Panc1 (cell line): ENCODE data around the gene GDI1. TPM values are rescaled to one million over a fixed set of nuclear protein-coding genes. Genes with fewer than 3 reads are reported as not detected.

Source experiments
- ATAC-seq: fragments of 200-7000 bp; cut with Tn5 transposase; 2 replicates; pipeline ENCODE4 v1.9.1; 2020; ENCODE audit warnings: mild to moderate bottlenecking, moderate library complexity
- BruUV-seq: library from RNA; stranded (reverse); fragments of 400-500 nt; replicated peaks from 2 replicates; lab custom pipeline; 2021; lab: Mats Ljungman, UMichigan
- CTCF ChIA-PET: fragments of 300-600 bp; sonication (Branson Sonifier 250); formaldehyde crosslinking; loops from one replicate; lab custom pipeline; 2022; ENCODE audit warnings: antibody characterized with exemption; lab: Charles Lee
- POLR2A ChIA-PET: fragments of 300-600 bp; sonication (Branson Sonifier 250); formaldehyde crosslinking; loops from one replicate; lab custom pipeline; 2022; ENCODE audit warnings: antibody characterized with exemption; lab: Charles Lee
- DNase-seq: peaks from one replicate; pipeline ENCODE4 v3.0.0-alpha.2; 2010; ENCODE audit warnings: low read depth, low spot score
- H3K27ac ChIP-seq: 2 replicates; pipeline ENCODE4 v1.5.1; 2011; ENCODE audit warnings: mild to moderate bottlenecking, low read length, inconsistent platforms
- H3K27me3 ChIP-seq: fragments of 200-500 bp; sonication (Bioruptor generic); 2 replicates; pipeline ENCODE4 v1.6.0; 2014; ENCODE audit warnings: low read length, inconsistent platforms; ENCODE audit not compliant: control insufficient read depth, insufficient read depth
- H3K36me3 ChIP-seq: fragments of 200-500 bp; sonication (Bioruptor generic); 2 replicates; pipeline ENCODE4 v1.5.1; 2014; ENCODE audit warnings: inconsistent platforms, mild to moderate bottlenecking, low read length, moderate library complexity; ENCODE audit not compliant: control insufficient read depth, insufficient read depth
- H3K4me1 ChIP-seq: 2 replicates; pipeline ENCODE4 v1.5.1; 2011; ENCODE audit warnings: inconsistent platforms, mild to moderate bottlenecking, low read length, moderate library complexity; ENCODE audit not compliant: control insufficient read depth, insufficient read depth
- H3K4me3 ChIP-seq, 2 experiments: 2 replicates each; pipeline ENCODE4 v1.5.1; 2011 to 2012; ENCODE audit warnings: low read depth in 2 of 2, low read length in 2 of 2, mild to moderate bottlenecking in 2 of 2, inconsistent platforms in 1 of 2, moderate library complexity in 1 of 2
- H3K9me3 ChIP-seq: fragments of 200-500 bp; sonication (Bioruptor generic); 2 replicates; pipeline ENCODE4 v1.5.1; 2014; ENCODE audit warnings: low read depth, mild to moderate bottlenecking, inconsistent platforms, low read length, moderate library complexity; ENCODE audit not compliant: control insufficient read depth, insufficient read depth
- CTCF ChIP-seq: fragments of 450-650 bp; IDR thresholded peaks from 2 replicates; pipeline ENCODE4 v1.5.1; 2017; ENCODE audit warnings: mild to moderate bottlenecking
- POLR2AphosphoS5 ChIP-seq: IDR thresholded peaks from 2 replicates; pipeline ENCODE4 v1.6.1; 2012; ENCODE audit warnings: mild to moderate bottlenecking, low read depth, low read length, moderate library complexity
- REST ChIP-seq, 2 experiments: IDR thresholded peaks; 2 replicates each; pipeline ENCODE4 v1.6.1; 2011 to 2012; ENCODE audit warnings: low read depth in 2 of 2, control low read depth in 1 of 2, low read length in 1 of 2, mild to moderate bottlenecking in 1 of 2, moderate library complexity in 1 of 2; ENCODE audit not compliant: insufficient read depth in 1 of 2
- SIN3A ChIP-seq: IDR thresholded peaks from 2 replicates; pipeline ENCODE4 v1.6.1; 2012; ENCODE audit warnings: low read depth, mild to moderate bottlenecking, low read length, moderate library complexity, borderline replicate concordance; ENCODE audit not compliant: insufficient read depth
- TCF7L2 ChIP-seq: IDR thresholded peaks from 2 replicates; pipeline ENCODE4 v1.6.1; 2011; ENCODE audit warnings: mild to moderate bottlenecking, low read depth, low read length, inconsistent platforms
- in situ Hi-C: cut with HindIII; loops from 2 replicates; pipeline ENCODE4 v1.10.0; 2016; ENCODE audit warnings: low sequenced_read_pairs, low pct_unique_long_range_greater_than_20kb
- intact Hi-C: fragments of 100-400 bp; cut with micrococcal nuclease; formaldehyde crosslinking; loops from one replicate; pipeline ENCODE4 v1.10.0; 2022; ENCODE audit not compliant: unreplicated experiment
- total RNA-seq: library from RNA; stranded (reverse); gene quantifications from one replicate; pipeline ENCODE4 v1.2.1, GENCODE V29; 2021; ENCODE audit not compliant: unreplicated experiment

Gene GDI1
- total RNA-seq, 1 experiment from 2014 or later, result 317 TPM

- ChIA-PET POLR2A (no interaction called here), CTCF (no interaction called here)
- intact Hi-C loops (no loop called here), in situ Hi-C loops (no loop called here)
- Histone ChIP-seq H3K9me3 (no peaks in the 10 kb centered on the region), H3K27ac (no peak overlapping the region), H3K36me3 (no peaks in the 10 kb centered on the region), H3K4me3 (no peak overlapping the region), H3K27me3 (no peaks in the 10 kb centered on the region), H3K4me1 (peaks cover 26% of the 10 kb centered on the region)
- no TSS peak for BruUV-seq
- no peak for DNase-seq
- ATAC-seq, result no peak
- TF ChIP-seq TCF7L2 (no peak), REST (IDR thresholded peaks at IDR 0.05; ENCODE audit: insufficient read depth in 1 of 2, low read depth in 2 of 2, low read length in 1 of 2) (no peak), POLR2AphosphoS5 (no peak), CTCF (no peak), SIN3A (no peak)
Measured at GRCh38 chrX:154413142-154413541, 23.8 kb upstream of the GDI1 start.

GRCh38 chrX:154417157-154417556 lies 19.8 kb upstream of the GDI1 start:
- ATAC-seq (no peak), DNase-seq (no peak)
- no peaks in the 10 kb centered on the region for H3K27me3 ChIP-seq
- H3K9me3 ChIP-seq, result no peaks in the 10 kb centered on the region
- TF ChIP-seq POLR2AphosphoS5 (no peak), SIN3A (no peak), REST (IDR thresholded peaks at IDR 0.05; ENCODE audit: insufficient read depth in 1 of 2, low read depth in 2 of 2, low read length in 1 of 2) (no peak), CTCF (no peak), TCF7L2 (no peak)
- BruUV-seq, result no TSS peak
- no peak overlapping the region for H3K4me3 ChIP-seq
- H3K4me1 ChIP-seq, result peaks cover 9% of the 10 kb centered on the region
- in situ Hi-C loops, result no loop called here
- ChIA-PET POLR2A (interaction anchor here (0.7 kb wide), 2 partner anchors 72 to 122 kb away, joined by 4 to 7 read pairs; no protein-coding TSS in a partner anchor), CTCF (no interaction called here)
- H3K36me3 ChIP-seq, result no peaks in the 10 kb centered on the region
- intact Hi-C loops, result no loop called here
- no peak overlapping the region for H3K27ac ChIP-seq
